ENCODE data around the gene B3GAT3.

Gene B3GAT3

DNA sequence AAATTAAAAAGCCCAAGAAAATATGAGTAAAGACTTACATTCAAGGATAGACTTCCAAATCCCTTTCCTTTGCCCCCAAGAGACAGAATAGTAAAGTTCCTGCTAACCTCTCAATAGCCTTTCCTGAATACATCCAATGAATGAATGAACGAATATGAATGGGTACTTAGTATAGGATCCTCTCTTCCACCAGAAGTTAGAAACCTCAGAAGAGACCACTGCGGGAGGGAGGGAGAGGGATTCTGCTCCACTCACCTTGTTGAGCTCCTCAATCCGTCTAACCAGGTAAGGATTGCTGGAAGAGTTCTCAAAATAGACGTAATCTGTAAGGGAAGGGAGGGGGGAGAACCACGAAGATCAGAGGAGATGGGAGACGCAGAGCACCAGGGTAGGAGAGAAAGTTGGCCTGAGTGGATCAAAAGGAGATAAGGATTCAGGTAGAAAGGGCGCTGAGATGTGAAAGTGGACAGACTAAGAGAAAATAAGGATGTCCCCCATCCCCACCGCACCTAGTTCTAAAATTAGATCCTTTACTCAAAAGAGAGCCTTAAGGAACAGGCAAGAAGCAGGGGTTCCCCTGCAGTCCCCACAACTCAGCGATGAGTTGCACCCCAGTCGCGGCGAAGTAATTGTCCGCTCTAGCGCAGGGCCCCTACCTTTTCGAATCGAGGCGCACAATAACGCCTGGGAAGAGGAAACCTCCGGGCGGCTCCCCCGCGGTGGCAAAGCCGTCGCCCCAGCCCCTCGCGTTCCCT lies 21.2 kb downstream of the B3GAT3 start:
- Histone ChIP-seq H3K4me1 (ENCODE audit: control insufficient read depth in 1 of 2, insufficient read depth in 2 of 2, low read length in 2 of 2) (peaks cover 10 to 13% of the 10 kb centered on the region in 2 experiments), H3K9ac (ENCODE audit: low read length) (peak overlapping the region; percentile 98), H2BK12ac (ENCODE audit: low read length) (no peak overlapping the region), H3K27me3 (ENCODE audit: insufficient read depth, low read length) (no peaks in the 10 kb centered on the region), H2AK5ac (ENCODE audit: low read length) (peak overlapping the region; percentile 38), H3K27ac (ENCODE audit: low read depth, low read length) (peak overlapping the region; percentile 96), H4K12ac (ENCODE audit: low read depth, low read length) (peak overlapping the region; percentile 93), H3K79me2 (ENCODE audit: control insufficient read depth, insufficient read depth, low read length, poor library complexity) (peaks cover 11% of the 10 kb centered on the region), H3K4me2 (ENCODE audit: low read length) (peak overlapping the region; percentile 63), H3K9me3 (ENCODE audit: insufficient read depth, low read depth, low read length) (no peaks in the 10 kb centered on the region), H3K4me3 (ENCODE audit: low read depth, low read length) (peak overlapping the region; percentile 97), H3K14ac (ENCODE audit: low read length) (peak overlapping the region; percentile 97), H4K91ac (ENCODE audit: low read depth, low read length) (peak overlapping the region; percentile 98), H2AFZ (ENCODE audit: insufficient read depth, low read length, poor library complexity) (peak overlapping the region; percentile 51), H3K18ac (ENCODE audit: low read length) (peak overlapping the region; percentile 96), H3K79me1 (ENCODE audit: low read length) (peaks cover 21% of the 10 kb centered on the region), H3K4ac (ENCODE audit: low read depth, low read length) (peak overlapping the region; percentile 97), H2BK120ac (ENCODE audit: insufficient read depth, low read length, poor library complexity) (peak overlapping the region; percentile 88), H3K36me3 (ENCODE audit: control insufficient read depth in 1 of 2, insufficient read depth in 2 of 2, low read length in 2 of 2) (peaks cover 40 to 42% of the 10 kb centered on the region in 2 experiments), H2BK5ac (ENCODE audit: low read depth, low read length, poor library complexity) (peak overlapping the region; percentile 86), H3K23ac (ENCODE audit: low read length) (no peak overlapping the region), H4K8ac (ENCODE audit: low read depth, low read length) (peak overlapping the region; percentile 93)
- DNase-seq, result peak in 1 of 2 donors; percentile 14
- WGBS (ENCODE audit: extremely low coverage, insufficient coverage, insufficient read length), result no CpG with 5 or more reads among the region's 26 CpGs

GRCh38 chr11:62599901-62600300 lies 21.9 kb downstream of the B3GAT3 start:
- peaks cover 10 to 13% of the 10 kb centered on the region in 2 experiments for H3K4me1 ChIP-seq (ENCODE audit: control insufficient read depth in 1 of 2, insufficient read depth in 2 of 2, low read length in 2 of 2)
- no peak overlapping the region for H3K4me3 ChIP-seq (ENCODE audit: low read depth, low read length)
- H3K27ac ChIP-seq (ENCODE audit: low read depth, low read length), result no peak overlapping the region
- H4K91ac ChIP-seq (ENCODE audit: low read depth, low read length), result no peak overlapping the region
- H2BK120ac ChIP-seq (ENCODE audit: insufficient read depth, low read length, poor library complexity), result no peak overlapping the region
- H3K9ac ChIP-seq (ENCODE audit: low read length), result peak overlapping the region; percentile 2
- no peak overlapping the region for H2BK12ac ChIP-seq (ENCODE audit: low read length)
- peak overlapping the region; percentile 46 for H3K4ac ChIP-seq (ENCODE audit: low read depth, low read length)
- peaks cover 11% of the 10 kb centered on the region for H3K79me2 ChIP-seq (ENCODE audit: control insufficient read depth, insufficient read depth, low read length, poor library complexity)
- H2AFZ ChIP-seq (ENCODE audit: insufficient read depth, low read length, poor library complexity), result no peak overlapping the region
- peak overlapping the region; percentile 63 for H3K4me2 ChIP-seq (ENCODE audit: low read length)
- no peaks in the 10 kb centered on the region for H3K27me3 ChIP-seq (ENCODE audit: insufficient read depth, low read length)
- H2AK5ac ChIP-seq (ENCODE audit: low read length), result no peak overlapping the region
- peaks cover 21% of the 10 kb centered on the region for H3K79me1 ChIP-seq (ENCODE audit: low read length)
- no peak overlapping the region for H3K23ac ChIP-seq (ENCODE audit: low read length)
- WGBS (ENCODE audit: extremely low coverage, insufficient coverage, insufficient read length), result 100% methylated on average over 2 of the region's 5 CpGs
- no peaks in the 10 kb centered on the region for H3K9me3 ChIP-seq (ENCODE audit: insufficient read depth, low read depth, low read length)
- peak overlapping the region; percentile 4 for H3K18ac ChIP-seq (ENCODE audit: low read length)
- no peak overlapping the region for H4K8ac ChIP-seq (ENCODE audit: low read depth, low read length)
- H4K12ac ChIP-seq (ENCODE audit: low read depth, low read length), result no peak overlapping the region
- peak overlapping the region; percentile 12 for H3K14ac ChIP-seq (ENCODE audit: low read length)
- no peak overlapping the region for H2BK5ac ChIP-seq (ENCODE audit: low read depth, low read length, poor library complexity)
- DNase-seq, result no peak
- H3K36me3 ChIP-seq (ENCODE audit: control insufficient read depth in 1 of 2, insufficient read depth in 2 of 2, low read length in 2 of 2), result peaks cover 41 to 44% of the 10 kb centered on the region in 2 experiments

DNA sequence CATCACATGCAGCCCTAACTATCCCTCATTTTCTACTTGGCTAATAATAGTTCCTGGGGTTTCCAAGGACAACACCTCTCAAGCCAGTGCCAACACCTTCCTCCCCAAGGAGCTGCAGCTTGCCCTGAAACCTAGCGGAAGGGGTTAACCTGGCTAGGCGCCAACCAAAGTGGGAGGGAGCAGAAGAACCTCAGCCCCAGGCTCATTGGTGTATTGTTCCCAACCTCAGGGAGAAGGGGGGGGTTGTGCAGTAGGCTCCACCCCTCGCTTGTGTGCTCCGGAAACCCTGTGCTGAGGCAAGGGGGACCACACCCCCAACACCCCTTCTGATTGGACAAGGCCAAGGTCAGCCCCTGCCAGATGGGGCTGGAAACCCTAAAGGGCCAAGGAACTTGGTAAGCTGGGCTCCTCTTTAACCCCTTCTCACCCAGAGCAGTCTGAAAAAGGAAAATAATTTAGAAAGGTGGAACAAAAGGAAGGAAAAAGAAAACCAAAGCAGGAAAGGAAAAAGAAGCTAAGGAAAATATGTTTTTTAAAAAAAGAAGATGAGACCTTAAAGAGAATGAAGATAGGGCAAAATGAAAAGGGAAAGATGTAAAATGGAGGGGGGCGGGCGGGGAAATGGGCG lies 22.6 kb downstream of the B3GAT3 start:
- no peak overlapping the region for H3K27ac ChIP-seq (ENCODE audit: low read depth, low read length)

GRCh38 chr11:62595124-62595523 lies 26.7 kb downstream of the B3GAT3 start:
- no CpG with 5 or more reads among the region's 8 CpGs for WGBS (ENCODE audit: extremely low coverage, insufficient coverage, insufficient read length)
- no peak overlapping the region for H2AFZ ChIP-seq (ENCODE audit: insufficient read depth, low read length, poor library complexity)

More for the DNA sequence above, 22.6 kb downstream of the B3GAT3 start:
- Histone ChIP-seq H3K4me3 (ENCODE audit: low read depth, low read length) (no peak overlapping the region), H4K8ac (ENCODE audit: low read depth, low read length) (no peak overlapping the region), H3K4me2 (ENCODE audit: low read length) (no peak overlapping the region), H2AFZ (ENCODE audit: insufficient read depth, low read length, poor library complexity) (no peak overlapping the region), H3K18ac (ENCODE audit: low read length) (no peak overlapping the region), H3K79me2 (ENCODE audit: control insufficient read depth, insufficient read depth, low read length, poor library complexity) (peaks cover 11% of the 10 kb centered on the region), H2AK5ac (ENCODE audit: low read length) (no peak overlapping the region), H2BK5ac (ENCODE audit: low read depth, low read length, poor library complexity) (no peak overlapping the region), H3K9me3 (ENCODE audit: insufficient read depth, low read depth, low read length) (peaks cover under 1% of the 10 kb centered on the region), H4K91ac (ENCODE audit: low read depth, low read length) (no peak overlapping the region), H3K23ac (ENCODE audit: low read length) (no peak overlapping the region), H3K79me1 (ENCODE audit: low read length) (peaks cover 21% of the 10 kb centered on the region), H3K4me1 (ENCODE audit: control insufficient read depth in 1 of 2, insufficient read depth in 2 of 2, low read length in 2 of 2) (peaks cover 10 to 13% of the 10 kb centered on the region in 2 experiments), H3K9ac (ENCODE audit: low read length) (no peak overlapping the region), H3K27me3 (ENCODE audit: insufficient read depth, low read length) (no peaks in the 10 kb centered on the region), H4K12ac (ENCODE audit: low read depth, low read length) (no peak overlapping the region), H3K4ac (ENCODE audit: low read depth, low read length) (no peak overlapping the region), H3K36me3 (ENCODE audit: control insufficient read depth in 1 of 2, insufficient read depth in 2 of 2, low read length in 2 of 2) (peaks cover 46 to 51% of the 10 kb centered on the region in 2 experiments), H2BK120ac (ENCODE audit: insufficient read depth, low read length, poor library complexity) (no peak overlapping the region), H3K14ac (ENCODE audit: low read length) (no peak overlapping the region), H2BK12ac (ENCODE audit: low read length) (no peak overlapping the region)
- 100% methylated on average over 3 of the region's 7 CpGs for WGBS (ENCODE audit: extremely low coverage, insufficient coverage, insufficient read length)
- peak; percentile 63 to 68 for DNase-seq

More at GRCh38 chr11:62595124-62595523, 26.7 kb downstream of the B3GAT3 start:
- no peak overlapping the region for H3K4me3 ChIP-seq (ENCODE audit: low read depth, low read length)
- H3K4me1 ChIP-seq (ENCODE audit: control insufficient read depth in 1 of 2, insufficient read depth in 2 of 2, low read length in 2 of 2), result peaks cover 6 to 14% of the 10 kb centered on the region in 2 experiments
- no peak overlapping the region for H2BK120ac ChIP-seq (ENCODE audit: insufficient read depth, low read length, poor library complexity)
- H3K9me3 ChIP-seq (ENCODE audit: insufficient read depth, low read depth, low read length), result peaks cover 3% of the 10 kb centered on the region
- no peak overlapping the region for H3K27ac ChIP-seq (ENCODE audit: low read depth, low read length)
- no peak overlapping the region for H2AK5ac ChIP-seq (ENCODE audit: low read length)
- H3K9ac ChIP-seq (ENCODE audit: low read length), result no peak overlapping the region
- H2BK5ac ChIP-seq (ENCODE audit: low read depth, low read length, poor library complexity), result no peak overlapping the region
- no peak overlapping the region for H4K12ac ChIP-seq (ENCODE audit: low read depth, low read length)
- H4K91ac ChIP-seq (ENCODE audit: low read depth, low read length), result no peak overlapping the region
- no peaks in the 10 kb centered on the region for H3K79me2 ChIP-seq (ENCODE audit: control insufficient read depth, insufficient read depth, low read length, poor library complexity)
- peaks cover 50 to 63% of the 10 kb centered on the region in 2 experiments for H3K36me3 ChIP-seq (ENCODE audit: control insufficient read depth in 1 of 2, insufficient read depth in 2 of 2, low read length in 2 of 2)
- H3K18ac ChIP-seq (ENCODE audit: low read length), result no peak overlapping the region
- H3K27me3 ChIP-seq (ENCODE audit: insufficient read depth, low read length), result no peaks in the 10 kb centered on the region
- no peak overlapping the region for H3K4me2 ChIP-seq (ENCODE audit: low read length)
- H2BK12ac ChIP-seq (ENCODE audit: low read length), result no peak overlapping the region
- no peak overlapping the region for H4K8ac ChIP-seq (ENCODE audit: low read depth, low read length)
- H3K4ac ChIP-seq (ENCODE audit: low read depth, low read length), result no peak overlapping the region
- peaks cover 2% of the 10 kb centered on the region for H3K79me1 ChIP-seq (ENCODE audit: low read length)
- no peak overlapping the region for H3K23ac ChIP-seq (ENCODE audit: low read length)
- DNase-seq, result no peak
- H3K14ac ChIP-seq (ENCODE audit: low read length), result no peak overlapping the region

All from trophoblast cell (in vitro differentiated cells and primary cell).